Activated CD8-positive, alpha-beta memory T cell treated with anti-CD3 and anti-CD28 coated beads, Interleukin-2, amount 10 ng/mL, durations not matched to agents 7 days and 5 days (primary cell): ENCODE measurements around the gene PHF19. TPM values are rescaled to one million over a fixed set of nuclear protein-coding genes. Genes with fewer than 3 reads are reported as not detected.

ENCODE experiments used
- ATAC-seq: fragments of 150-1000 bp; cut with Tn5 transposase; one replicate; pipeline ENCODE4 v1.10.0; 2021; ENCODE audit warnings: moderate library complexity
- CTCF ChIA-PET: fragments of 350-600 bp; sonication (Branson Sonifier 250); formaldehyde crosslinking; loops from one replicate; lab custom pipeline; 2021; ENCODE audit warnings: antibody characterized with exemption; lab: Charles Lee
- DNase-seq: peaks from one replicate; pipeline ENCODE4 v3.0.0-alpha.2; 2020
- H3K27ac Mint-ChIP-seq: one replicate; pipeline ENCODE4 v1.8.0; 2021; ENCODE audit warnings: mild to moderate bottlenecking, mixed read lengths
- H3K27me3 Mint-ChIP-seq: one replicate; pipeline ENCODE4 v1.8.0; 2021; ENCODE audit warnings: mixed read lengths
- H3K36me3 Mint-ChIP-seq: one replicate; pipeline ENCODE4 v1.8.0; 2021; ENCODE audit warnings: mild to moderate bottlenecking, mixed read lengths
- H3K4me1 Mint-ChIP-seq: one replicate; pipeline ENCODE4 v1.8.0; 2021; ENCODE audit warnings: mixed read lengths
- H3K4me3 Mint-ChIP-seq: one replicate; pipeline ENCODE4 v1.8.0; 2021; ENCODE audit warnings: mild to moderate bottlenecking, moderate library complexity, mixed read lengths
- H3K9me3 Mint-ChIP-seq: one replicate; pipeline ENCODE4 v1.8.0; 2022; ENCODE audit warnings: low read depth, mixed read lengths
- total RNA-seq, 2 experiments: library from RNA; stranded (reverse); gene quantifications; one replicate each; pipeline ENCODE4 v1.2.3, GENCODE V29; 2021

PHF19 gene
- total RNA-seq, 2 experiments from 2014 or later, result 246 to 254 TPM

- ATAC-seq (no peak), DNase-seq (no peak)
- Mint-ChIP-seq H3K27ac (no peak overlapping the region), H3K36me3 (peaks cover 37% of the 10 kb centered on the region), H3K27me3 (no peaks in the 10 kb centered on the region), H3K4me1 (peaks cover 6% of the 10 kb centered on the region), H3K4me3 (no peak overlapping the region), H3K9me3 (peaks cover under 1% of the 10 kb centered on the region)
- CTCF ChIA-PET, result no interaction called here
Observed at GRCh38 chr9:120815075-120815474, 61.9 kb downstream of the PHF19 start.

GRCh38 chr9:120808931-120809330, 68.1 kb downstream of the PHF19 start:
- DNase-seq, result no peak
- Mint-ChIP-seq H3K9me3 (peaks cover 28% of the 10 kb centered on the region), H3K27ac (no peak overlapping the region), H3K36me3 (peaks cover 37% of the 10 kb centered on the region), H3K4me3 (no peak overlapping the region), H3K27me3 (no peaks in the 10 kb centered on the region), H3K4me1 (no peaks in the 10 kb centered on the region)
- no peak for ATAC-seq
- CTCF ChIA-PET, result no interaction called here

DNA sequence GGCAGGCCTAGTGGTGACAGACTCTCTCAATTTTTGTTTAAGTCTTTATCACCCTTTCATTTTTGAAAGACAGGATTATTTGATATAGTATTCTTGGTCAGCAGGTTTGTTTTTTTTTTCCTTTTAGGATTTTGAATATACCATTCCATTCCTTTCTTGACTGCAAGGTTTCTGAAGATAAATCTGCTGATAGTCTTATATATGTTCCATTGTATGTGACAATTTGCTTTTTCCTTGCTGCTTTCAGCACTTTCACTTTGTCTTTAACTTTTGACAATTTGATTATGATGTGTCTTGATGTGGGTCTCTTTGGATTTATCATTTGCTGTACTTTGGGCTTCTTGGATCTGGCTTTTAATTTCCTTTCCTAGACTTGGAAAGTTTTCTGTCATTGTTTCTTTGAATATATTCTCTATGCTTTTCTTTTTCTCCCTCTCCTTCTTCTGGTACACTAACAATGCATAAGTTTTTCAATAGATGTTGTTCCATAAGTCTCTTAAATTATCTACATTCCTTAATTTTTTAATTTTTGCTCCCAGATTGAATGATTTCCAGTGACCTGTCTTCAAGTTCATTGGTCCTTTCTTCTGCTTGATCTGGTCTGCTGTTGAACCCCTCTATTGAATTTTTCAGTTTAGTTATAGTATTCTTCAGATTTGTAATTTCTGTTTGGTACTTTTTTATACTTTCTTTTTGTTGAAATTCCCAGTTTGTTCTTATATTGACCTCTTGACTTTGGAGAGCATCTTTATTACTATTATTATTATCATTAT, 69.2 kb downstream of the PHF19 start:
- H3K27ac Mint-ChIP-seq, result no peak overlapping the region
- CTCF ChIA-PET, result interaction anchor here (0.7 kb wide), 1 partner anchor 104 kb away, joined by 3 read pairs; no protein-coding TSS in a partner anchor
- no peak overlapping the region for H3K4me3 Mint-ChIP-seq
- DNase-seq, result no peak
- H3K36me3 Mint-ChIP-seq, result peaks cover 39% of the 10 kb centered on the region
- H3K9me3 Mint-ChIP-seq, result peaks cover 28% of the 10 kb centered on the region
- H3K27me3 Mint-ChIP-seq, result no peaks in the 10 kb centered on the region
- no peak for ATAC-seq
- H3K4me1 Mint-ChIP-seq, result no peaks in the 10 kb centered on the region

Other genes with a start within 250 kb of the PHF19 start
- gene MEGF9, start 162.7 kb downstream of the PHF19 start, total RNA-seq, result 1 to 10 TPM; 6.4 to 6.7 TPM
- gene FBXW2, start 83.8 kb downstream of the PHF19 start, total RNA-seq, result 10 to 100 TPM; 82.2 to 88.3 TPM
- gene PSMD5, start 34.3 kb downstream of the PHF19 start, total RNA-seq, result 10 to 100 TPM; 53.6 to 58.9 TPM
- 100 to 1,000 TPM in 1 of 2 experiments, 10 to 100 TPM in 1; 59.6 to 114 TPM for gene TRAF1, start 49.6 kb upstream of the PHF19 start, total RNA-seq
- 1 to 10 TPM; 1.9 to 3.0 TPM for gene C5, start 173.1 kb upstream of the PHF19 start, total RNA-seq
- 100 to 1,000 TPM in 1 of 2 experiments, 10 to 100 TPM in 1; 80.3 to 107 TPM for gene CNTRL, start 197.8 kb upstream of the PHF19 start, total RNA-seq